ENCODE data around the gene CLIP4.

CLIP4 gene

DNA sequence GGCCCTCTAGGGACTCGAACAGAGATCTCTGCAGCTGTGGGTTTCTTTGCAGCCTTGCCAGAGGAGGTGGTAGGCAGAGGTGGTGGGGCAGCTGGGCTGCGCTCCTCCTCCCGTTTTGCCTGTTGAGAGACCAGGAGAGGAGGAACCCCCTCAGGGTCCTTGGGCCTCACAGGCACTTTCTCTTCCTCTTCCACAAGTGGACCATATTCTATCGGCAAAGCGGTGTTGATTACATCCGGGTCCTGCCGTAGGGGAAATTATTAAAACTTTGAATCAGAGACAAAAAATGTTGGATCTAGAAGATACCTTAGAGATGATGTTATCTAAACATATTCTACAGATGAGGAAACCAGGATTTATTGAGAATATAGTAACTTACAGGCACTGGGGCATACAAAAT is 78.5 kb downstream of the CLIP4 start:
- DNase-seq, result no peak

DNA sequence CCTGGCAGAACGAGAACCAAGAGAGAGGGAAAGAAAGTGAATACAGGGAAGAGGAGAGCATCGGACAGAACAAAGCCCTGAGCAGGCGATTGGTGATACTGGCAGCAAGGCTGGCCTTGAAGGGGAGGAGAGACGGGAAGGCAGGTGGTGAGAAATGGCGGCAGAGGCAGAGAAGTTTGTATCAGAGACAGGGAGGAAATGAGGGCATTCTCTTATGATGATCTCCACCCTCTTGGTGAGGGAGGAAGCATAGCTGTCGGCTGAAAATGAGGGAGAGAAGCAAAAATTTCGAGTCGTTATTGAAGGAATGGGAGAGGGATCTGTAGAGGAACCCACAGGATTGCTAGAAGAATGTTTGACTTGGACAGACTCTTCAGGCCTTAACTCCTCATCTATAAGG is 80.6 kb downstream of the CLIP4 start:
- no peak for DNase-seq

DNA sequence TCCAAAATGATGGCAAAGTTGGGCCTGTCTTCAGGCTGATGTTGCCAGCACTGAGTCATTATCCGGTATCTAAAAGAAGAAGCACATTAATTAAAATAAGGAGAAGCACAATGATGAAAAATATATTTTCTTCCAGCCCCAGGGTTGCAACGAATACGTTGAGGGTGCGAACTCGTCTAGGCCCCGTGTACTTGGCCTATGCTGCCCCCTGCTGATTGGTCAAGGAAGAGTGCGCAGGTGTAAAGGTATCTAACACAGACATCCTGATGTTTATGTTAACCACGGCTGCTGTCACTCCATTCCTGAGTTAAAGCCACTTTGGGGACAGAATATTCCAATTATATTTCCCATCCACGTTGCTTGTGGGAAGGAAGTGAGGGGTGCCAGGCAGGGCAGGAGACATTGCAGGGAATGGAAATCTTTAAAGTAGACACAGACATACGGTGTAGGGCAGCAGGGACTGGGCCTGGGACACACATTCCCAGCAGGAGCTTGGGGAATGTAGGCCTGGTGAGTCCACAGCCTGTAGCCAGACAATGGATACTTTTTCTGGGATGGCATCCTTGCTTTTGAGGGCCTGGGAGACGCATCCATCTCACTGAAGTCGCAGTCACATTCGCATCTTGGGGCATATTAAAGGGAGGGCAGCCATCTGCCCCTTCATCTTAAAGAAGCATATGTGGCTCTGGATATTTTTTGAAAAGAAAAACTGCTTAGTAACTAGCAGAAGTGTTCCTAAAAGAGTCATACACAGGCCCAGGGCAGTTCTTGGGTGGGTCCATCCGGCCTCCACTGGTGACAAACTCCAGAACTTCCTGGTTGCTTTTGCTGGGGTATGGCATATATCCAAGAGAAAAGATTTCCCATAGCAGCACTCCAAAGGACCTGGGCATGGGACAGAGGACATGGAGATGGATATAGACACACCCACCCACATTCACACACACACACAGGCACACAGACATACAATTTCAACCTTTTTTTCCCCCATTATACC is 81.9 kb downstream of the CLIP4 start:
- peak in 1 of 2 donors; percentile 58 for DNase-seq

DNA sequence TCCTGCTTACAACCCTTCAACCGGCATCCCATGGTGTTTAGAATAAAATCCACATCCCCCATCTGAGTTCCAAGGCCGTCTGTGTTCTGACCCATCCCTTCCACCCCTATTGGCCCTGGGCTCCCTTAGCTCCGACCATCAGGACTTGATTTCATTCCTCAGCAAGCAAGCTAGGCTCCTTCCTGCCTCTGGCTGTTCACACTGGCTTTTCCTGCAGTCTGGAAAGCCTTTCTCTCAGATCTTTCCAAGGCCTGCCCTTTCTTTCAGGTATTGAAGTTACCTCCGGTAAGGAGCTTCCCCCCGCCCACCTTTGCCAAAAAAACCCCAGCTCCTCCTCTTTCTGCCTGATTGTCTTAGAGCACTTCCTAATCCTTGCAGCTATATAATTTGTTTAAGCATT is 86.8 kb downstream of the CLIP4 start:
- no peak for DNase-seq

DNA sequence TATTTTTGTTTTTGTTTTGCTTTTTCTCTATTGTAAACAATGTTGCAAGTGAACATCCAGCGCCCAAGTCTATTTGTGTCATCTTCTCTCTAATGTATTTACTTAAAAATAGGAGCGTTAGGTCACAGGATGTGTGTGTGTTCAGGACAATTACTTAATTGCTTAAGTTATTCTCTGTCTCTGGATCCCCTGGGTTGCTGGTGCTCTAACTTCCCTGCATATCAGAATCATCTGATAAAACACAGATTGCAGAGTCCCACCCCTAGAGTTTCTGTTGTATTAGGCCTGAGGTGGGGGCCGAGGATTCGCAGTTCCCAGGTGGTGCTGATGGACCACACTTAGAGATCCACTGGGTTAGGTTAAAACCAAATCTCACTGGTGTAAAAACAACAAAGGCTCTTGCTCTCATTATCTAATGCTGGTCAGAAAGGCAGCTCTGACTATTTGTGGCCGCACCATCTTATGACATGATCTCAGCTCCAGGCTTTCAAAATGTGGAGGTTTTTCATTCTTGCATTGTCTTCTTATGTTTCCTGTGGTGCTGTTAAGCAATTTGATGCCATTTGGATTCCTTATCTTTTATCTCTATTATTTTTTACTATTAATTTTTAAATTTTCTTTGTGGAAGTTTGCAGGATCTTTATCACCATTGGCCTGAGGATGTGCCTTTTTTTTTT is 87.7 kb downstream of the CLIP4 start:
- DNase-seq, result no peak

DNA sequence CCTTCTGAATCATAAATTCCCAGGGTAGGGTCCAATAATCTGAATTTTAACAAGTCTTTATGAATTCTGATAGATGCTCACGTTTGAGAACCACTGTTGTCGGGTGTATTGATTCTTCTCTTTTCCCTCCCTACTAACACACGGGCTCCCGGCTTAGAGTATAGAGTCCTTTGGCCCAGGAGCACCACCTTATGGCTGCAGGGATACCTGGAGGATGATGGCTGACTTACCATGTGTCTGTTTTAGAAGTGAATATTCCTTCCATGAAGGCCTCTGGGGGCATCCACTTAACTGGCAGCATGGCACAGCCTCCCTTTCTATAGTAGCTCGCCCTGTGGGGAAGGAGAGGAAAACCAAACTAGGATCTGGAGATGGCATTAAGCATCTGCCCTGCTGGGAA is 91.7 kb downstream of the CLIP4 start:
- no peak for DNase-seq

DNA sequence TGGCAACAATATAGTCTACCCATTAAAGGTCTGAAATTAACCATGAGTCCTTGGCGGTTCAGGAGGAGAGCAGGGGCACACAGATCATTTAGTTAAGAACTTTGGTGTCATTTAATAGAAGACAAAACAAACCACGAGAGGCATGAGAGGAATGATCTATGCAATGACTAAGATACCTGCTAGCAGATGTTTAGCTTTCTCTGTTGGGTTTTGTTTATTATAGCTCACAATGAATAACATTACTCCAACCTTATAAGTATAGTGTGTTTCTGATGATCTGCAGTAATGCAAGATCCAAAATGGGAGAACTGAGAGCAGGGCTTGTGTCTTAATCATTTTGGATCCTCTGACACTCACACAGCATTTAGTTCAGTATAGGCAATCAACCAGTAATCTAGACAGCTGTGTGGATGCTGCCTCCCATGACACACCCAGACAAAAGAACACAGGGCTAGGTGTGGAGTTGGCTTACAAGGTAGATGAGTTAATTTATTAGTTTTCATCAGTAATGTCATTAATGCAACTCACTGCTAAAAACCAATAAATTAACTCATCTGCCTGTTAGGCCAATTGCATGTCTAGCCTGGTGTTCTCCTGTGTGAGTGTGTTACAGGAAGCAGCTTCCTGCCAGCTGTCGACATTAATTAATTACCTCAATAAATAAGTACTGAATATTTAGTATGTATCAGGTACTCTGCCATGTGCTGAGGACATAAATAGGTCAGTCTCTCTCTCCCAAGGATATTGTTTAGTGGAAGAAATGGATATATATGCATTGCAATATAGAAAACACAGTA is 92.3 kb downstream of the CLIP4 start:
- no peak for DNase-seq

DNA sequence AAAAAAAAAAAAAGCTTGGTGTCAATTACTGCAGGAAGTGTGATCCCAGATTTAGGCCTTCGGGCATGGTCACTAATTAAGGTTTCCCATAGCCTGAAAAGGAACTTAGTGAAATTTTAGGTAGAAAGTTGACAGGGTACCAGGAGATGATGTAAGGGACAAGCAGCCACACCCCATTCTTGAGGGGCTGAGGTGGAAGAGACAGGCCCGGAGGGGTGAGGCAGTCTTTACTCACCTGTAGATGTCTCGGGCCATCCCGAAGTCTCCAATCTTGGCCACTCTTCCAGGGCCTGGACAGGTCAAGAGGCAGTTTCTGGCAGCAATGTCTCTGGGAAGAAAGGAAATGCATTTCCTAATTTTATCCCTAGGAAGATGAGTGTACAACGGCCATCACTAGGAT is 94.3 kb downstream of the CLIP4 start:
- DNase-seq, result no peak

DNA sequence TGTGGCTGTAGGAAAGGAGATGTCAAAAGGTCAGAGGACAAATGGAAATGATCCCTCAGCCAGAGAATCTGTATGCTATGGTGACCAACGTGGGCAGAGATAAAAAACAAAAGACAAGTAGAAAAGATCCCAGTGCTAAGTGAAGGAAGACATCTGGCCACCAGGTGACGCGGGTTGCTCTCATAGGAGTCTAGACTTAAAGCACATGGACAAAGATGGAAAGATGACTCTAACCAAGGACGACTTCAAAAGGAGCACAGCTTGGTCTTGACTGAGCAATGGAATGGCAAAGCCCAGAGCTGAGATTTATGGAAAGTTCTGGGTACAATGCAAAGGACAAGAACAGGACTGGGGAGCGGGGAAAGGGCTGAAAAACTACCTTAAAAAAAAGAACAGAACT is 96.8 kb downstream of the CLIP4 start:
- DNase-seq, result no peak

DNA sequence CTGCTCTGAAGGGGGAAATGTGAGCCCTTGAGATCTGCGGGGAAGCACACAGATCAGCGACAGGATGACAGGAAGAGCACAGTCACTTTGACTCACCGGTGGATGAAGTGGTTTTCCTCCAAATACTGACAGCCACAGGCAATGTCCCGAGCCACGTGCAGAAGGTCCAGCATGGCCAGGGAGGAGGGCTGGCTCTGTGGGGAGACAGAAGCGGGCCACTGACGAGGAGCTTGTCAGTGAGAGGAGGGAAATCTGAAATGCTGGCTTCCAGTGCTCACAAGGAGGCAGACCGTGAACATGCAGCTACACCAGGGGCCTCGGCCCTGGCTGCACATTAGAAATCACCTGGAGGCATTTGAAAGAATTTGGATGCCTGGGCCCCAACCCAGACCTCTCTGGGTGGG is 98.7 kb downstream of the CLIP4 start:
- DNase-seq, result no peak

DNA sequence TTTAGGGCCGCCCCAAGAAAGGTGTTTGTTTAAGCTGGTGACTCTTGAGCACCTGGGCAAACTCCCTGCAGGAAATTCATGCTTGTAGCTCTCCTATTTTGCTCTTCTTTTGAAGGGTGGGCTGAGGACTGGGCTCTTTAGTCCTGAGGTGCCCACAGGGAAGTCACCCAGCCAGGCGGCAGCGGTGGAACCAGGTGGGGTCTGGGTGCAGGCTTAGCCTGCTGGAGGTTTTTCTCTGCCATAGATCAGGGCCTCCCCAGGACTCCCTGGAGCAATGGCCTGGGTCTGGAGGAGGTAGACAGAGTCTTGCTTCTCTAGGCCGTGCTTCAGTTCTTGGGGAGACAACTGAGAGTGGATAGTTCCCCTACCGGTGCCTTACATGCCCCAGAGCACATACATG is 99.9 kb downstream of the CLIP4 start:
- no peak for DNase-seq

DNA sequence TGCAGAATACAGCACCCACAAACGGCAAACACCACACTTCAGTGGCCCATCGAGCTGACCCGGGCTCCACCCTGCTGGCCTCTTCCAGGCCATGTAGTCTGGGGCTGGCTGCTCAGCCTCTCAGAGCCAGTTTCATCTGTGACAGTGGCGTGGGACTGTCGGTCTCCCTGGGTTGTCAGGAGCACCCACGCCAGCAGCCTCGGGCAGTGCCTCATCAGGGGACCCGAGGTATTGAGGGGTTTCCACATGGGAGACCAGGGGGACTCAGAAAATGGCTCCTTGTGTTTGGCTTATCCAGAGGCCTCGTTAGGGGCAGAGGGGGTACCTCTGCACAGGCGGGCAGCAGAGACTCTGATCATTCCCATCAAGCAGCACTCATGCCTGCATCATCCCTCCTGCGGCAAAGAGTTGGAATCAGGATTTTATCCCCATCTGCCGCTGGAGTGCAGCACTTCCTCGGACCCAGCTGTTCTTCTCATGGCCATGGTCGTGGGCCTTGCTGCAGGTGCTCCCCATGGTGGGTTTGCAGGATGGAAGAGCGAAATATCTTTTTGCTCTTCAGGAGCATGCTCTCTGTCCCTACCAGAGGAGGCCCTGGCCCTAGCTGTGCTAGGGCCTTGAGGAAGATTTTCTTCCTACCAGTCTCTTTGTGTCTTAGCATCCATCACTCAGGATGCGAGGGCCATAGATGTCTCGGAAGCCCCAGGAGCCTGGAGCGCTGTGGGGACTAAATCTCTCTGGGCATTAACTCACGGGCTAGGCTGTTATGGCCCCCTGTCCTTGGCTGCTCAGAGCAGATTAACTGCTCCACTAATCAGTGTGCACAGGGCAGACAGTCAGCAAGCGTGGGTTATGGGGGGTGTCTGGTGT is 100.8 kb downstream of the CLIP4 start:
- no peak for DNase-seq

DNA sequence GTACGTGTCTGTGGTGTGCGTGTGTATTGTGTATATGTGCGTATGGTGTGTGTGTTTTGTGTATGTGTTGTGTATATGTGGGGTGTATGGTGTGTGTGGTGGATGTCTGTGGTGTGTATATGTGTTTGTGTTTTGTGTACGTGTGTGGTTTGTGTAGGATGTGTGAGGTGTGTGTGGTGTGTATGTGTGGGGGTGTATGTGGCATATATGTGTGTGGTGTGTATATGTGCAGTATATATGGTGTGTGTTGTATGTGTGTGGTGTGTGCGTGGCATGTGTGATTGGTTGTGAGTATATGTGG is 101.3 kb downstream of the CLIP4 start:
- DNase-seq, result no peak

DNA sequence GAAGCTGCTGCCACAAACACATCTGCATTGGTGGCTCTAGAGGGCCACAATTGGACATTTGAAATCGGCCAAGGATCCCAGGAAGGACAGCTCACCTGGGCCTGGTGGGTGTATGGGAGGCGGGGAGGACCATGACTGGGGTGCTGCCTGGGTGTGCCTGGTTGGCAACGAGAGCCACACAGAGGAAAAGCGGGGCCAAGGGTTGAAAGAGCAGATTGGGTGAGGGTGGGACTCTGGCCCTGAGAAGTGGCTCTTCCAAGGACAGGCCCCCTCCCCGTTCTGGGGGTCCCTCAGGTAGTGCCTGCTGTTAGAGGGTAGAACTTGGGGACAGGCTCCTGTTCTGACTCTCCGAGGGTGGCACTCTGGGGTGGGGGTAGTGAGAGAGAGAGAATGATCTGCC is 102.9 kb downstream of the CLIP4 start:
- DNase-seq, result no peak

DNA sequence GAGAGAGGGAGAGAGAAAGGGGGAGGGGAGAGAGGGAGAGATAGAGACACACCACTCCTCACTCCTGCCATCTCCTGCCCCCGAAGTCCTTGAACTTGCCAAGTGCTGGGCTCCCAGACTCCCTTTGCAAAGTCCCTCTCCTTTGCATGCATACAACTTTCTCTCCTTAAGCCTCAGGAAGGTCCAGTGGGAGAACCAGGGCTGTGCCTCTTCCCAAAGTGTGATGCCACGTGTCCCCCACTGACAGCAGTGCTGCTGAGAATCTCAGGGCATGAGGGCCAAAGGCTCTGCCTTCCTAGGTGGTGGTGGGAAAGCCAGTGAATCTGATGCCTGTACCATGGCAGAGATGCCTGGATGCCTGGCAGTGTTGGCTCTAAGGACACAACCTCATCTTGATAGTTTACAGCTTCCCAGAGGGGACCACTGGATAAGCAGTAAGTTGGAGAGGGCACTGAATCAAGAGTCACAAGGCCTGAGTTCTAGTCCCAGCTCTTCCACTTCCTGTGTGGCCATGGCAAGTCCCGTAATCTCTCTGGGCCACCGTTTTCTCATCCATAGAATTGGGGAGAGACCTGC is 103.4 kb downstream of the CLIP4 start:
- no peak for DNase-seq

DNA sequence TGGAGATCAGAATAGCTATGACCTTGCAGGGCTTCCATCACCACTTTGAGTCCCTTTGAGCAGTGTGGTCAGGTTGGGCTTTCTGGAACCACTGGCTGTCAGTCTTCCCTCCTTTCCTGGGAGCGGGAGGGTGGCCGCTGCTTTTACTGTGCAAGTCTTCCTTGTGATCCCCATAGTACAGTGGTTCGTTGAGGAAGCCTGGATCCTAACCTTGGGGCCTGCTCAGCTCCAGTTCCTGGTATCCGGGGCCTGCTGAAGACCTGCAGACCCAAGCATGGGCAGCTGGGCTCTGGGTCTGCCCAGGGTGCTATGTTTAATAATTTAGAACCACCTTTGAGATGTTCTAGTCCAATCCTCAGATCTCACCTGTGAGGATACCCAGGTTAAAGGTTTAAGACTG is 104.2 kb downstream of the CLIP4 start:
- no peak for DNase-seq

DNA sequence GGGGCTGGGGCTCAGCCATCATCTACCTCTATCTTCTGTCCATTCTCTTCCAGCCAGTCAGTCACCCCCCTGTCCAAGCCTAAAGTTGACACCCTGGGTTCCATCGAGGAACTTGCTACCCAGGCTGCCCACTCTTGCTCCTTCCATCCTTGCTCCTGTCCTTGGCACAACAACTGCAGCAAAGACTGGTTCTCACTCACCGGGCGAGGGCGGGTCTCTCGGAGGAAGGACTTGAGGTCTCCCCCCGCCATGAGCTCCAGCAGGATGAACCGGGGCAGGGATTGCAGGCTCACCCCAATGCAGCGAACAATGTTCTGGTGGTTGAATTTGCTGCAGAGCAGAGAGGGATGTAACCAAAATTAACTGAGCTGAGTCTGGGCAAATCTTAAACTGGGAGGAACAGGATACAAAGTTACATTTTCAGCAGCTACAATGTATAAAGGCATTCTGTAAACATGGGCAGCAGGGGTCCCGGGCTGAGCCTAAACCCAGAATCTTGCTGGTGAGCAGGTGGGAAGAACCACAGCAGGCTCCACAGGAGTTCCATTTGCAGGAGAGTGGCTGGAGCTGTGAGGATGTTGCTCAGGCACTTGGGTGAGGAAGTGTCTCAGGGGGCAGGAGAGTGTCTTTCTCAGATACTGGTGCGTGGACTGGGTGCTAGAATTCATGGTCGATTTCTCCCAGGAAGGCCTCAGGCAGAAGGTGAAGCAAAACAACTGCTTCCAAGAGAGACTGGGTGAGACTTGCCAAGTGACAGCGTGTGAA is 105.5 kb downstream of the CLIP4 start:
- no peak for DNase-seq

DNA sequence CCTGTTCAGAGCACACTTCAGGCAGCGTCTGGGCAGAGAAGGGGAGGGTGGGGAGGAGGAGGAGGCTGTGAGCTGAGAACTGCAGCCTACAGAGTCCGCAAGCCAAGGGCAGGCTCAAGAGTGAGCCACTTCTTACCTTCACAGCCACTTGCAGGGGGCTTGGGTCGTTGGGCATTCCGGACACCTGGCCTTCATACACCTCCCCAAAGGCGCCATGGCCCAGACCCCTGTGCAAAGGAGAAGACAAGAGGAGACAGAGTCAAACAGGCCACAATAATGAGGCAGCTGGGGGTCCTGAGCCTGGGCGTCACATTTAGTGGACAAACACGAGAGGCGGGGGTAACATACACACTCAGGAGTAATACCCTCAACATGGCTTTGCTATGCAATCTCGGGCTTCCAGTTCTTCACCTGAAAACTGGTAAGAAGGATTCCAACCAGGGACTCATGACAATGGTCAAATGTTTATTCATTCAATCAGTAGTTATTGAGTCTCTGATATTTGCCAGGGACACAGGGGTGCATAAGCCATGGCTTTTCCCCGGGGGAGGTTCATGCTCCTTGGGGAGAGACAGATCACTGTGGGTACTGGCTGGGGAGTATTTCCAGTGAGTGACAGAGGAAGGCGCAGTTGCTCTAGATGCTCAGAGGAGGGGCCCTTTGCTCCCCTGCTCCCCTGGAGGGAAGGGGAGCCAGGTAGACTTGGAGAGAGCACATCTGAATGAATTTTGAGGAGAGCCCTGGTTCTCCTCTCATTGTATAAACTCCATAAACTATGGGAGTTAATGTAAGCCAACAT is 107.4 kb downstream of the CLIP4 start:
- DNase-seq, result no peak

DNA sequence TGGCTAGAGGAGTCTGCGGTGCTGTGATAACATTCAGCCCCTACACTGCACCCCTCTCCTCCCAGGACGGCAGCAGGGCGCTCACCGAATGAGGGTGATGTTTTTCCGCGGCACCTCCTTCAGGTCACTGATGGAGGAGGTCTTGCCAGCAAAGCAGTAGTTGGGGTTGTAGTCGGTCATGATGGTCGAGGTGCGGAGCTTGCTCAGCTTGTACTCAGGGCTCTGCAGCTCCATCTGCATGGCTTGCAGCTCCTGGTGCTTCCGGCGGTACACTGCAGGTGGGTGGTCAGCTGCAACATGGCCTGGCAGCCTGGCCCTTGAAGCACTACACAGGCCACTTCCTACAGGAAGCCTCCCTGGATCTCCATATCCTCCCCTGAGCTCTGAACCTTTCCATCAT is 108.0 kb downstream of the CLIP4 start:
- DNase-seq, result no peak

DNA sequence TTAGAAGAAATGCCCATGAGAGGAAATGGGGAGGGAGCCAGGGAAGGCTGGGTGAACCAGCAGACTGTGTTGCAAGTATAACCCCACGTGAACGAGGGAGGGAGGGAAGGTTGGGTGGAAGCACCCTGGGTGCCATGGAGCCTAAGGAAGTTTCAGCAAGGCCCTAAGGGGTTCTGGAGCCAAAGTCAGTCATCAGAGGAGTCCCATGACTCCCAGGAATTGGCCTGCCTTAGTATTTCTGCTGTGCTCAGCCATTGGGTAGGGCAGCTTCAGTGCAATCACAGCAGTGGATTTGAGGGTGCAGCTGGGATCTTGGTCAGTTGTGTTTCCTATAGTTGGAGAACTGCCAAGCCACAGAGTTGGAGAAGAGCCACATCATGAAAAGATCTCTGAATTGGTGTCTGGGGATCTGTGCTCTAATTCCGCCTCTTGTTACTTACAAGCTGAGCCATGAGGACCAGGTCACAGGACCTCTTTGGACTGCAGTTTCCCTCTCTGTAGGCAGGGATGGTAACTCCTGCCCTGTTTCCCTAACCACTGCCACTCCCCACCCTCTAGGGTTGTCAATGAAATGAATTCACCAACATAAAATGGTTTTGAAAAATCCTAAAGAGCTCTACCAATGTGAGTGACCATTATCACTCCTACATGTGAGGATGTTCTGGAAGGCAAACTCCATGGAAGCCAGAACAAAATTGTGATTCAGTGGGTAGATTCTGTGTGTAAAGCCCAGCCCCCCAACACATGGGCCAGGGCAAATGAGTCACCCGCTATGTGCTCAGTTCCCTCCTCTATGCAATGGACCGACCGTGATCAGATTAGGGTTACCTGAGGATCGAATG is 108.9 kb downstream of the CLIP4 start:
- DNase-seq, result peak; percentile 35 to 59

Data from inflammatory macrophage treated with lipopolysaccharide for 1 hour (primary cell).